HEK293T (cell line): ENCODE data around the gene ST3GAL6.

ENCODE experiments used
- ARNT ChIP-seq: fragments of 450-650 bp; IDR thresholded peaks from 2 replicates; pipeline ENCODE4 v1.6.1; 2017; ENCODE audit warnings: mild to moderate bottlenecking
- BHLHE40 ChIP-seq: fragments of 450-650 bp; IDR thresholded peaks from 2 replicates; pipeline ENCODE4 v1.6.1; 2016; ENCODE audit warnings: mild to moderate bottlenecking, moderate library complexity, borderline replicate concordance
- CTBP1 ChIP-seq: fragments of 450-650 bp; IDR thresholded peaks from 2 replicates; pipeline ENCODE4 v1.6.1; 2016; ENCODE audit warnings: borderline replicate concordance
- FOXA1 ChIP-seq: fragments of 450-650 bp; IDR thresholded peaks from 2 replicates; pipeline ENCODE4 v1.6.1; 2016; ENCODE audit warnings: mild to moderate bottlenecking
- FOXK2 ChIP-seq: fragments of 450-650 bp; IDR thresholded peaks from 2 replicates; pipeline ENCODE4 v1.6.1; 2016; ENCODE audit warnings: mild to moderate bottlenecking
- HDGF ChIP-seq: fragments of 450-650 bp; IDR thresholded peaks from 2 replicates; pipeline ENCODE4 v1.6.1; 2017; ENCODE audit warnings: antibody characterized with exemption, borderline replicate concordance
- TARDBP ChIP-seq: fragments of 450-650 bp; IDR thresholded peaks from 2 replicates; pipeline ENCODE4 v1.6.1; 2016
- TF ChIP-seq, protein P1 (sequence below): fragments of 450-650 bp; IDR thresholded peaks from 2 replicates; pipeline ENCODE4 v1.6.1; 2016

- TF ChIP-seq HDGF (no peak), ARNT (no peak), BHLHE40 (no peak), TARDBP (no peak), FOXK2 (no peak), CTBP1 (no peak), FOXA1 (no peak)
- TF ChIP-seq, protein P1, sequence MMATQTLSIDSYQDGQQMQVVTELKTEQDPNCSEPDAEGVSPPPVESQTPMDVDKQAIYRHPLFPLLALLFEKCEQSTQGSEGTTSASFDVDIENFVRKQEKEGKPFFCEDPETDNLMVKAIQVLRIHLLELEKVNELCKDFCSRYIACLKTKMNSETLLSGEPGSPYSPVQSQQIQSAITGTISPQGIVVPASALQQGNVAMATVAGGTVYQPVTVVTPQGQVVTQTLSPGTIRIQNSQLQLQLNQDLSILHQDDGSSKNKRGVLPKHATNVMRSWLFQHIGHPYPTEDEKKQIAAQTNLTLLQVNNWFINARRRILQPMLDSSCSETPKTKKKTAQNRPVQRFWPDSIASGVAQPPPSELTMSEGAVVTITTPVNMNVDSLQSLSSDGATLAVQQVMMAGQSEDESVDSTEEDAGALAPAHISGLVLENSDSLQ: 0 out of 2 replicates have a peak, but pooled peaks have one; percentile 44
Measured at GRCh38 chr3:98772022-98772421, 8.9 kb downstream of the ST3GAL6 start.
